HL-60 (cell line): ENCODE results near the gene ACP7.
A peak's percentile ranks its signal among the peaks of the same experiment; 100 is the strongest.

ENCODE experiments used
- GABPA ChIP-seq: IDR thresholded peaks from 2 replicates; pipeline ENCODE4 v1.6.1; 2012; ENCODE audit warnings: low read depth
- POLR2AphosphoS5 ChIP-seq: IDR thresholded peaks from 2 replicates; pipeline ENCODE4 v1.6.1; 2012; ENCODE audit warnings: low read depth
- TF ChIP-seq, protein P1 (sequence below): IDR thresholded peaks from one replicate; pipeline ENCODE4 v1.5.1; 2011; ENCODE audit warnings: low read length, control low read depth, inconsistent platforms; ENCODE audit not compliant: insufficient read depth
- TF ChIP-seq, protein P2 (sequence below): IDR thresholded peaks from 2 replicates; pipeline ENCODE4 v1.6.1; 2012; ENCODE audit warnings: low read depth; ENCODE audit not compliant: insufficient replicate concordance

DNA sequence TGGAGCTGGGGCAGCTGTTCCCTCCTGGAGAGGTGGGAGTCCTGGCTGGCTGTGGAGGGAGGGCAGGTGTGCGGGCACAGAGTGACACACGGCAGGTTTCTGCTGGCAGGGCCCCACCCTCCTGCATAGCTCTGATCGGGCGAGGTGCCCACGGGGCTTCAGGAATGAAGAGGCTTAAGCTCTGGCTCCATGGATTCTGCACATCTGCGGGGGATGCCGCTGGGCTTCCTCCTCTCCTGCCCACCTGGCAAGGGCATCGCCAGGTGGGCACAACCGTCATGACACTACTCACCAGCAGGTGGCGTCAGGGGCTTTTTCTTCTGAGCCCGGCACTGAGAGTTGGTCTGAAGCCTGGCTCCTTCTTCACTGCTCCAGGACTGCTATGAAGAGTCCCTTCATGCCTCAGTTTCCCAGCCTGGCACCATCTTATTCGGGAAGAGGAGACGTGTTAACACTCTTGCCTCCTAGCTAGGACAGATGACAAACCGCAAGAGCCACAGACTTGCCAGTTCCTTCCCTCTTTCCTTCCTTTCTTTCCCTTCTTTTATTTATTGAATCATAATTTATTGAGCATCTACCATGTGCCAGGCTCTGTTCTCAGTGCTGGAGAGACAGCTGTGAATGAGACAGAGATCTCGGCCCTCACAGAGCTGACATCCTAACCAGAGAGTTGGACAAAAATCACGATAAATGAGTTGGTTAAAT lies 26.2 kb downstream of the ACP7 start:
- TF ChIP-seq, protein P1, sequence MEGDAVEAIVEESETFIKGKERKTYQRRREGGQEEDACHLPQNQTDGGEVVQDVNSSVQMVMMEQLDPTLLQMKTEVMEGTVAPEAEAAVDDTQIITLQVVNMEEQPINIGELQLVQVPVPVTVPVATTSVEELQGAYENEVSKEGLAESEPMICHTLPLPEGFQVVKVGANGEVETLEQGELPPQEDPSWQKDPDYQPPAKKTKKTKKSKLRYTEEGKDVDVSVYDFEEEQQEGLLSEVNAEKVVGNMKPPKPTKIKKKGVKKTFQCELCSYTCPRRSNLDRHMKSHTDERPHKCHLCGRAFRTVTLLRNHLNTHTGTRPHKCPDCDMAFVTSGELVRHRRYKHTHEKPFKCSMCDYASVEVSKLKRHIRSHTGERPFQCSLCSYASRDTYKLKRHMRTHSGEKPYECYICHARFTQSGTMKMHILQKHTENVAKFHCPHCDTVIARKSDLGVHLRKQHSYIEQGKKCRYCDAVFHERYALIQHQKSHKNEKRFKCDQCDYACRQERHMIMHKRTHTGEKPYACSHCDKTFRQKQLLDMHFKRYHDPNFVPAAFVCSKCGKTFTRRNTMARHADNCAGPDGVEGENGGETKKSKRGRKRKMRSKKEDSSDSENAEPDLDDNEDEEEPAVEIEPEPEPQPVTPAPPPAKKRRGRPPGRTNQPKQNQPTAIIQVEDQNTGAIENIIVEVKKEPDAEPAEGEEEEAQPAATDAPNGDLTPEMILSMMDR = peak; percentile 70
- TF ChIP-seq, protein P2, sequence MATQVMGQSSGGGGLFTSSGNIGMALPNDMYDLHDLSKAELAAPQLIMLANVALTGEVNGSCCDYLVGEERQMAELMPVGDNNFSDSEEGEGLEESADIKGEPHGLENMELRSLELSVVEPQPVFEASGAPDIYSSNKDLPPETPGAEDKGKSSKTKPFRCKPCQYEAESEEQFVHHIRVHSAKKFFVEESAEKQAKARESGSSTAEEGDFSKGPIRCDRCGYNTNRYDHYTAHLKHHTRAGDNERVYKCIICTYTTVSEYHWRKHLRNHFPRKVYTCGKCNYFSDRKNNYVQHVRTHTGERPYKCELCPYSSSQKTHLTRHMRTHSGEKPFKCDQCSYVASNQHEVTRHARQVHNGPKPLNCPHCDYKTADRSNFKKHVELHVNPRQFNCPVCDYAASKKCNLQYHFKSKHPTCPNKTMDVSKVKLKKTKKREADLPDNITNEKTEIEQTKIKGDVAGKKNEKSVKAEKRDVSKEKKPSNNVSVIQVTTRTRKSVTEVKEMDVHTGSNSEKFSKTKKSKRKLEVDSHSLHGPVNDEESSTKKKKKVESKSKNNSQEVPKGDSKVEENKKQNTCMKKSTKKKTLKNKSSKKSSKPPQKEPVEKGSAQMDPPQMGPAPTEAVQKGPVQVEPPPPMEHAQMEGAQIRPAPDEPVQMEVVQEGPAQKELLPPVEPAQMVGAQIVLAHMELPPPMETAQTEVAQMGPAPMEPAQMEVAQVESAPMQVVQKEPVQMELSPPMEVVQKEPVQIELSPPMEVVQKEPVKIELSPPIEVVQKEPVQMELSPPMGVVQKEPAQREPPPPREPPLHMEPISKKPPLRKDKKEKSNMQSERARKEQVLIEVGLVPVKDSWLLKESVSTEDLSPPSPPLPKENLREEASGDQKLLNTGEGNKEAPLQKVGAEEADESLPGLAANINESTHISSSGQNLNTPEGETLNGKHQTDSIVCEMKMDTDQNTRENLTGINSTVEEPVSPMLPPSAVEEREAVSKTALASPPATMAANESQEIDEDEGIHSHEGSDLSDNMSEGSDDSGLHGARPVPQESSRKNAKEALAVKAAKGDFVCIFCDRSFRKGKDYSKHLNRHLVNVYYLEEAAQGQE = no peak
- TF ChIP-seq POLR2AphosphoS5 (no peak), GABPA (no peak)
